ENCODE results near the gene RAB5B. TPM values are rescaled to one million over a fixed set of nuclear protein-coding genes. Genes with fewer than 3 reads are reported as not detected.

Gene RAB5B
- total RNA-seq, 1 experiment from 2014 or later: 55.0 TPM

DNA sequence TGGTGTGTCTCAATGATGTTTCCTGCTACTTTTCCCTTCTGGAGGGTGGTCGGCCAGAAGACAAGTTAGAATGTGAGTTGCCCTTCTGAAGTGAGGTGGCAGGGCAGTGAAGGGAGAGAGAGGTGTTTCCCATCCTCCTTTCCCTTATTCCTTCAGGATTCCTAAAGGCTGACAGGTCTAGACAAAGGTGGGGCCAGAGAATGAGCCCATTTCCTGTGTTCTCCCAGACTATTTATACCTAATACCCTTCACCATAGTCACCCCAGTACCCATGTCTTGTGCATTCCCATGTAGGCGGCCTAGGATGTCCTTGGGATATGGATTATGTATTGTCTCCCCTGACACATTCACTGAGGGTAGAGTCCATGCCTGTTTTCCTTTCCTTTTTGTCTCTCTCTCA is 35.9 kb upstream of the RAB5B start (continued):
- TF ChIP-seq, protein P1, sequence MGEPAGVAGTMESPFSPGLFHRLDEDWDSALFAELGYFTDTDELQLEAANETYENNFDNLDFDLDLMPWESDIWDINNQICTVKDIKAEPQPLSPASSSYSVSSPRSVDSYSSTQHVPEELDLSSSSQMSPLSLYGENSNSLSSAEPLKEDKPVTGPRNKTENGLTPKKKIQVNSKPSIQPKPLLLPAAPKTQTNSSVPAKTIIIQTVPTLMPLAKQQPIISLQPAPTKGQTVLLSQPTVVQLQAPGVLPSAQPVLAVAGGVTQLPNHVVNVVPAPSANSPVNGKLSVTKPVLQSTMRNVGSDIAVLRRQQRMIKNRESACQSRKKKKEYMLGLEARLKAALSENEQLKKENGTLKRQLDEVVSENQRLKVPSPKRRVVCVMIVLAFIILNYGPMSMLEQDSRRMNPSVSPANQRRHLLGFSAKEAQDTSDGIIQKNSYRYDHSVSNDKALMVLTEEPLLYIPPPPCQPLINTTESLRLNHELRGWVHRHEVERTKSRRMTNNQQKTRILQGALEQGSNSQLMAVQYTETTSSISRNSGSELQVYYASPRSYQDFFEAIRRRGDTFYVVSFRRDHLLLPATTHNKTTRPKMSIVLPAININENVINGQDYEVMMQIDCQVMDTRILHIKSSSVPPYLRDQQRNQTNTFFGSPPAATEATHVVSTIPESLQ (CRISPR knock-in tag; IDR thresholded peaks at IDR 0.05): no peak
- no peak for TF ChIP-seq TP53 (CRISPR knock-in tag; IDR thresholded peaks at IDR 0.05)
- TF ChIP-seq, protein P2, sequence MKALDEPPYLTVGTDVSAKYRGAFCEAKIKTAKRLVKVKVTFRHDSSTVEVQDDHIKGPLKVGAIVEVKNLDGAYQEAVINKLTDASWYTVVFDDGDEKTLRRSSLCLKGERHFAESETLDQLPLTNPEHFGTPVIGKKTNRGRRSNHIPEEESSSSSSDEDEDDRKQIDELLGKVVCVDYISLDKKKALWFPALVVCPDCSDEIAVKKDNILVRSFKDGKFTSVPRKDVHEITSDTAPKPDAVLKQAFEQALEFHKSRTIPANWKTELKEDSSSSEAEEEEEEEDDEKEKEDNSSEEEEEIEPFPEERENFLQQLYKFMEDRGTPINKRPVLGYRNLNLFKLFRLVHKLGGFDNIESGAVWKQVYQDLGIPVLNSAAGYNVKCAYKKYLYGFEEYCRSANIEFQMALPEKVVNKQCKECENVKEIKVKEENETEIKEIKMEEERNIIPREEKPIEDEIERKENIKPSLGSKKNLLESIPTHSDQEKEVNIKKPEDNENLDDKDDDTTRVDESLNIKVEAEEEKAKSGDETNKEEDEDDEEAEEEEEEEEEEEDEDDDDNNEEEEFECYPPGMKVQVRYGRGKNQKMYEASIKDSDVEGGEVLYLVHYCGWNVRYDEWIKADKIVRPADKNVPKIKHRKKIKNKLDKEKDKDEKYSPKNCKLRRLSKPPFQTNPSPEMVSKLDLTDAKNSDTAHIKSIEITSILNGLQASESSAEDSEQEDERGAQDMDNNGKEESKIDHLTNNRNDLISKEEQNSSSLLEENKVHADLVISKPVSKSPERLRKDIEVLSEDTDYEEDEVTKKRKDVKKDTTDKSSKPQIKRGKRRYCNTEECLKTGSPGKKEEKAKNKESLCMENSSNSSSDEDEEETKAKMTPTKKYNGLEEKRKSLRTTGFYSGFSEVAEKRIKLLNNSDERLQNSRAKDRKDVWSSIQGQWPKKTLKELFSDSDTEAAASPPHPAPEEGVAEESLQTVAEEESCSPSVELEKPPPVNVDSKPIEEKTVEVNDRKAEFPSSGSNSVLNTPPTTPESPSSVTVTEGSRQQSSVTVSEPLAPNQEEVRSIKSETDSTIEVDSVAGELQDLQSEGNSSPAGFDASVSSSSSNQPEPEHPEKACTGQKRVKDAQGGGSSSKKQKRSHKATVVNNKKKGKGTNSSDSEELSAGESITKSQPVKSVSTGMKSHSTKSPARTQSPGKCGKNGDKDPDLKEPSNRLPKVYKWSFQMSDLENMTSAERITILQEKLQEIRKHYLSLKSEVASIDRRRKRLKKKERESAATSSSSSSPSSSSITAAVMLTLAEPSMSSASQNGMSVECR (CRISPR knock-in tag; IDR thresholded peaks at IDR 0.05; ENCODE audit: borderline replicate concordance): no peak
- TF ChIP-seq TCF7 (CRISPR knock-in tag; IDR thresholded peaks at IDR 0.05; ENCODE audit: low read depth): no peak
- no peak for TF ChIP-seq TEAD4 (CRISPR knock-in tag; IDR thresholded peaks at IDR 0.05)
- TF ChIP-seq, protein P3, sequence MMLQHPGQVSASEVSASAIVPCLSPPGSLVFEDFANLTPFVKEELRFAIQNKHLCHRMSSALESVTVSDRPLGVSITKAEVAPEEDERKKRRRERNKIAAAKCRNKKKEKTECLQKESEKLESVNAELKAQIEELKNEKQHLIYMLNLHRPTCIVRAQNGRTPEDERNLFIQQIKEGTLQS (CRISPR knock-in tag; conservative IDR thresholded peaks at IDR 0.05): no peak
- TF ChIP-seq NR1H2 (CRISPR knock-in tag; IDR thresholded peaks at IDR 0.05): no peak
- TF ChIP-seq NR3C1 (CRISPR knock-in tag; conservative IDR thresholded peaks at IDR 0.05; ENCODE audit: low read depth): no peak
- no peak for TF ChIP-seq ZNF219 (CRISPR knock-in tag; IDR thresholded peaks at IDR 0.05; ENCODE audit: borderline replicate concordance)
- TF ChIP-seq ESRRA (CRISPR knock-in tag; IDR thresholded peaks at IDR 0.05; ENCODE audit: borderline replicate concordance): no peak
- TF ChIP-seq, protein P4, sequence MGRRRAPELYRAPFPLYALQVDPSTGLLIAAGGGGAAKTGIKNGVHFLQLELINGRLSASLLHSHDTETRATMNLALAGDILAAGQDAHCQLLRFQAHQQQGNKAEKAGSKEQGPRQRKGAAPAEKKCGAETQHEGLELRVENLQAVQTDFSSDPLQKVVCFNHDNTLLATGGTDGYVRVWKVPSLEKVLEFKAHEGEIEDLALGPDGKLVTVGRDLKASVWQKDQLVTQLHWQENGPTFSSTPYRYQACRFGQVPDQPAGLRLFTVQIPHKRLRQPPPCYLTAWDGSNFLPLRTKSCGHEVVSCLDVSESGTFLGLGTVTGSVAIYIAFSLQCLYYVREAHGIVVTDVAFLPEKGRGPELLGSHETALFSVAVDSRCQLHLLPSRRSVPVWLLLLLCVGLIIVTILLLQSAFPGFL (CRISPR knock-in tag; IDR thresholded peaks at IDR 0.05; ENCODE audit: borderline replicate concordance): no peak
- TF ChIP-seq, protein P5, sequence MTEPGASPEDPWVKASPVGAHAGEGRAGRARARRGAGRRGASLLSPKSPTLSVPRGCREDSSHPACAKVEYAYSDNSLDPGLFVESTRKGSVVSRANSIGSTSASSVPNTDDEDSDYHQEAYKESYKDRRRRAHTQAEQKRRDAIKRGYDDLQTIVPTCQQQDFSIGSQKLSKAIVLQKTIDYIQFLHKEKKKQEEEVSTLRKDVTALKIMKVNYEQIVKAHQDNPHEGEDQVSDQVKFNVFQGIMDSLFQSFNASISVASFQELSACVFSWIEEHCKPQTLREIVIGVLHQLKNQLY (CRISPR knock-in tag; IDR thresholded peaks at IDR 0.05): no peak
- TF ChIP-seq NR2C2 (CRISPR knock-in tag; IDR thresholded peaks at IDR 0.05): no peak

DNA sequence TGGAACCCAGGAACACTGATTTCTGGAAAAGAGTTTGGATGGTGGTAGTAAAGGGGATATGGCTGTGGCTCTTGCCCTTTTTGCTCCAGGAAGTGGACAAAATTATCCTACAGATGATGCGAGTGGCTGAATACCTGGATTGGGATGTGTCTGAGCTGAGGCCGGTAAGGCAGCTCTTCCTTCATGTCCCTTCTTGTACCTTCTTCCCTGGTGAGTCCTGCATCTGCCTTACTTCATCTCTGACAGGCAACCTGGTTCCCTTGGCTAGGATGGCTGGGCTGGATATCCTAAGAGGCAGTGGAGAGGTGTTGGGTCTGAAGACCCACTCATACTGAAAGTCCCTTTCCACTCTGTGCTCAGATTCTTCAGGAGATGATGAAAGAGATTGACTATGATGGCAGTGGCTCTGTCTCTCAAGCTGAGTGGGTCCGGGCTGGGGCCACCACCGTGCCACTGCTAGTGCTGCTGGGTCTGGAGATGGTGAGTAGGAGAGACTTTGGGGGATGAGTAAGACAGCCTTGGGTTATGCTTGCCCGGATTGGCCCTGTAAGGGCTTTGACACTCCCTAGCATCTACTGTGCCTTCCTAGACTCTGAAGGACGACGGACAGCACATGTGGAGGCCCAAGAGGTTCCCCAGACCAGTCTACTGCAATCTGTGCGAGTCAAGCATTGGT is 34.9 kb upstream of the RAB5B start:
- no peak overlapping the region for H3K4me3 Mint-ChIP-seq
- no peak for ATAC-seq
- no peak overlapping the region for H3K27ac Mint-ChIP-seq
- H3K27me3 Mint-ChIP-seq (ENCODE audit: low read depth): peaks cover 30% of the 10 kb centered on the region
- POLR2A ChIA-PET: interaction anchor here (0.6 to 1.6 kb wide), 3 partner anchors 76 to 1631 kb away, joined by 3 to 4 read pairs (median 4); partner anchors contain the start of genes ORMDL2 and SARNP
- CTCF ChIA-PET: interaction anchor here (0.7 to 2.9 kb wide), 9 partner anchors 8 to 201 kb away, joined by 3 to 33 read pairs (median 17); partner anchors contain the start of genes DGKA, DNAJC14, ORMDL2 and PYM1
- no peaks in the 10 kb centered on the region for H3K36me3 Mint-ChIP-seq
- TF ChIP-seq KAT7 (CRISPR knock-in tag; IDR thresholded peaks at IDR 0.05; ENCODE audit: borderline replicate concordance): no peak
- no peak for TF ChIP-seq HMGA2 (CRISPR knock-in tag; IDR thresholded peaks at IDR 0.05)
- no peak for DNase-seq (ENCODE audit: low spot score)
- no peaks in the 10 kb centered on the region for H3K9me3 Mint-ChIP-seq
- H3K4me1 Mint-ChIP-seq: peaks cover 9% of the 10 kb centered on the region

Data from WTC11 (cell line).